NK-92 treated with Interleukin-12 subunit alpha and Interleukin-12 subunit beta, amount 100 ng/mL, for 24 hours (cell line): ENCODE results near the gene RPL3.
"Not testable (repeated sequence)": the region's sequence is repeated elsewhere in the genome, so short reads cannot be mapped to it uniquely, and the experiment has no call there.

ENCODE experiments used
- DNase-seq: peaks from one replicate; lab custom pipeline; 2025; lab: John Stamatoyannopoulos, UW

Gene RPL3

DNA sequence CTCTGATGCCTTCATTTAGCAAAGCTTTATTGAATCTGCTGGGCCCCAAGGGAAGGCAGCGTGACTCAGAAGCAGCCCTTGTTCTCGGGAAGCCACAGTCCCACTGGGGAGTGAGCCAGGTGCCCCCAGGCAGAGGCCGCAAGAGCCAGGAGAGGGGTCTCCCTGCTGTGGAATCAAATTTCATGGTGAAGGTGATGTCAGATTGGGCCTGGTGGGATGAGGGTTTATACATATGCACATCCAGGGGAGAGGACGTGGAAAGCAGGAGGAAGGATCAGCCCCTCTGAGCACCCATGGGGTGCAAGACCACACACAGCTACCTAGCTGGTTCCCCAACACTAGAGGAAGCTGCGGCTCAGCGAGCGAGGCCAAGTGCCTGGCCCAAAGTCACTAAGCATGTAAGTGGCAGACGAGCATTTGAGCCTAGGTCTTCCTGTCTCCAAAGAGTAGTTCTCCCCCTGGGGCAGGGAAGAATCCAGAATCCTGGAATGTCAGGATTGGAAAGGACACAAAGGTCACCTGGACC, 32.3 kb upstream of the RPL3 start:
- no peak for DNase-seq

DNA sequence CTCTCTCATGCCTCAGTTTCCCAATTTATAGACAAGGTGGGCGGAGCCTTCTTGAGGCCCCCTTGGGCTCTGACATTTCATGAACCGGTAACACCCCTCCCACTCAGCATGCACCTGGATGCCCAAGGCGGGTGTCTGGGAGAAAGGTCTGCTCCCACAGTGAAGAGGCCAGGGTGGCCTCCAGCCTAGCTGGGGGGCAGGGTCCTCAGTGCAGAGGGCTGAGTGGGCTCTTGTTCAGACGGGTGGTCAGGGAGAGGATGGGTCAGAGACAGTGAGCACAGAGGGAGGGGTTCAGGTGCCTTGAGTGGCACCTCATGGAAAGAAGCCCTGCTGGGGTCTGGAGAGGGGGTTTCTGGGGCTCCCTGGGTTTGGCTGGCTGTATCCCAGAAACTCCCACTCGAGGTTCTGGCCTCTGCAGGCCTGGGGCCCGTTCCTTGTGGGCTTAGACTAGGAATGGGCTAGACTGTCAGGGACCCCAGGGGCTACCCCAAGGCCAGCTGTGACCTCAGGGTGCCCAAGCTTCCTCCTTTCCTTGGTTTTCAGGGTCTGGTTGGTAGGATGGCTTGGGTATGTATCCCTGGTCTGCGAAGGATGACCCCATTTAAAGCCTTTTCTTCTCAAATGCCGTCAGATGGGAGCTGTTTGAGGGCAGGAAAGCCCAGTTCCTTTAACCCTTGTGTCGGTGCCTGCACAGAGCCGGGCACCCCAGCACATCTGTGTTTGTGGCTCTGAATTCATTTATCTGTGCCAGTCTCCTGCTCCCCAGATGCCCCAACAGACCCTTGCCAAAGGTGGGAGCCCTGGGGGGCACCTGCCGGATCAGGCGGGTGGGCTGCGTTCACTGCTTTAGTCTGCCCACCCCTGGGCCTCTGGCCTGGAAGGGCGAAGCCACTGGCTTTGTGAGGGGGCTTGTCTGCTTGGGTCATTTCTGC, 31.6 kb upstream of the RPL3 start:
- no peak for DNase-seq

DNA sequence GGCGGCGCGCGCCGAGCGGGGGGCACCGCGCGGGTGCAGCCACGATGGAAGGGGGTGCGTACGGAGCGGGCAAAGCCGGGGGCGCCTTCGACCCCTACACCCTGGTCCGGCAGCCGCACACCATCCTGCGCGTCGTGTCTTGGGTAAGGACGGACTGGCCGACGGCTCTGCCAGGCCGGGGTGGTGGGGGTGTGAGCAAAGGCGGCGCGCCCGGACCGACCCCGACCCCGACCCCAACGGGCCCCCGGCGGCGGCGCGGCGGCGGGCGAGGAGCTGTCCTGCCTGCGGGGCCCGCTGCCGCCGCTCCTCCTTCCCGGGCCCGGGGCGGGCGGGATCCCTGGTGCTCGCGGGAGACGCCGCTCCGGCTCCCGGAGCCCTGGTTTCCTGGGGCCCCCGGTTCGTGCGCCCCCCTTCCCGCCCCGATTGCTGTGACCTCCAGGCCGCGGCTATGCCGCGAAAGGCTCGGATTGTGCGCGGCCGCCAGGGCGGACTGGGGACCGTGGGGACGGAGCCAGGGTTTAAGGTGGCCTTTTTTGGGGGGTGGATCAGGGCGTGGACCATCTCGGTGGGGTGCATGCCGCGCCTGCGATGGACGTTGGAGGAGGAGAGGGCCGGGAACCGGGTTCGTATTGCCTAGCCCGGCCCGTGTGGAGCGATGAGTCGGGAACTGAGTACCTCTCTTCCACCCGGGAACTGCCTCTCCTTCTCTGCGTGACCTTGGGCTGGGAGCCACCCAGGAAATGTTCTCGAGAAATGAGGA, 30.7 kb upstream of the RPL3 start, which contains the start of gene SYNGR1:
SYNGR1 (plus strand) TSS at position 25 of the 760 bp plus-strand sequence; CDS start at position 45, 20 bp downstream.
- no peak for DNase-seq

DNA sequence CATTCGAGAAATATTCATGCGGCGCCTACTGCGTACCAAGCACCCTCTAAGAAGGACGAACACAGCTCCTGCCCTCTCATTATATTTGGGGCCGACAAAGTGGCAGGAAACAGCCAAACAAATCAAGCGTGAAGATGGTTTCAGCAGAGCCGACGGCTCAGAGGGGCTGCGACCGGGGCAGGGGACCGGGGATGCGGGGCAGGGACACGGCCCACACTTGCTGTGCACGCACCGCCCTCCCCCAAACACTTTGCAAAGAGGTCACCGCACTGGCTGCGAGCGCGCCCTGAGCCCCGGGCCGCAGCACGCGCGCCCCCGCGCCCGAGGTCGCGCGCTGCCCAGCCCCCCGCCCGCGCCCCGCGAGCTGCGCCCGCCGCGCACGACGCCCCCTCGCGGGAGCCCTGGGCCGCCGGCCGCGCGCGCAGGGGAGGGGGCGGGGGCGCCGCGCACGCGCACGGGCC, 30.1 kb upstream of the RPL3 start:
- no peak for DNase-seq

DNA sequence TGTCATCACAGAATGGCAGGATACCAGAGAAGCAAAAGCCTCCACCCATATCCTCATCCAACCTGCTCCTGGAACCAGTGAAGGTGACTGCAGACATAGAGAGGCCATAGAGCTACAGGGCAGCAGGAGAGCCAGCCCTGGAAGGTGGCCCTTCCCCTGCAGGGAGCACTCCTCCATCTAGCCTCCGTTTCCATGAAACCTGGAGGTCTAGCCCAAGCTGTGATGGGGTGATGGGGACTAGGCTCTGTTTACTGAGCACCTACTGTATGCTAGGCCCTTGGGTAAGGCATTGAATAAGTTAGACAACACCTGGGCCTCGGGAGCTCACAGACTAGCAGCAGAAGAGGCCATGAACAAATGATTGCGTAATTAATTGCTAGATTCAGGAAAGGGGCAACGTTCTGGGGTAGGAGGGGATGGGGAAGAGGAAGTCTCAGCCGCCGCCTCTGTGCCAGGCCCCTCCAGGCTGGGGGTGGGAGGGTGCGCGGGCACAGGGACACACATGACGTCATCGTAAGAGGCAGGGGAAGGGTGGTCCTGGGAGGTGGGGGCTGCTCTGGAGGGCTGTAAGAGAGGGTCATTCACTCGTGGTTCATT, 29.6 kb upstream of the RPL3 start:
- DNase-seq, result no peak

DNA sequence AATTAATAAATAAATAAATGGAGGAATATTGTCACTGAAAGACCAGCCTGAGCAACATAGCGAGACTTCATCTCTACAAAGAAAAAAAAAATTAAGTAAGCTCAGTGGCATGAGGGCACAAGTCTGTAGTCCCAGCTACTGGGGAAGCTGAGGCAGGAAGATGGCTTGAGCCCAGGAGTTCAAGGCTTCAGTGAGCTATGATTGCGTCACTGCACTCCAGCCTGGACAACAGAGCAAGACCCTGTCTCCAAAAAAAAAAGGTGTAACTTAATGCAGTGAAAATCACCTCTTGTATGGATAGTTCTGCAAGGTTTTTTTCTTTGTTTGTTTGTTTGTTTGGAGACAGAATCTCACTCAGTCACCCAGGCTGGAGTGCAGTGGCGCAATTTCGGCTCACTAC, 25.8 kb upstream of the RPL3 start:
- DNase-seq, result no peak

DNA sequence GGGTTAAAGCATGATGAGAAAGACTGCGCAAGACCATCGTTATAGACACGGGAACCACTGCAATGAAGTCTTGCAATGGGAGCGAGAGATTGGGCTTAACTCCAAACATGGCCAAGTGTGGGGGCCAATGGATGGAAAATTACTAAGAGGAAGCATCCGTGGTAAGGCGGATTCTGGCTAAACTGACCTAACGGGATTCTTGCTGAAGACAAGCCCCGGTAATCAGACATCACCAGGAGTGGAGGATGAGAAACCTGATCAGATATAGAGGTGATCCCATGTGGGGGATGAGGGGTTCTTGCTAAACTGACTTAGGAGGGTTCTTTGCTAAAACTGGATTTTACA, 24.6 kb upstream of the RPL3 start:
- DNase-seq, result no peak

DNA sequence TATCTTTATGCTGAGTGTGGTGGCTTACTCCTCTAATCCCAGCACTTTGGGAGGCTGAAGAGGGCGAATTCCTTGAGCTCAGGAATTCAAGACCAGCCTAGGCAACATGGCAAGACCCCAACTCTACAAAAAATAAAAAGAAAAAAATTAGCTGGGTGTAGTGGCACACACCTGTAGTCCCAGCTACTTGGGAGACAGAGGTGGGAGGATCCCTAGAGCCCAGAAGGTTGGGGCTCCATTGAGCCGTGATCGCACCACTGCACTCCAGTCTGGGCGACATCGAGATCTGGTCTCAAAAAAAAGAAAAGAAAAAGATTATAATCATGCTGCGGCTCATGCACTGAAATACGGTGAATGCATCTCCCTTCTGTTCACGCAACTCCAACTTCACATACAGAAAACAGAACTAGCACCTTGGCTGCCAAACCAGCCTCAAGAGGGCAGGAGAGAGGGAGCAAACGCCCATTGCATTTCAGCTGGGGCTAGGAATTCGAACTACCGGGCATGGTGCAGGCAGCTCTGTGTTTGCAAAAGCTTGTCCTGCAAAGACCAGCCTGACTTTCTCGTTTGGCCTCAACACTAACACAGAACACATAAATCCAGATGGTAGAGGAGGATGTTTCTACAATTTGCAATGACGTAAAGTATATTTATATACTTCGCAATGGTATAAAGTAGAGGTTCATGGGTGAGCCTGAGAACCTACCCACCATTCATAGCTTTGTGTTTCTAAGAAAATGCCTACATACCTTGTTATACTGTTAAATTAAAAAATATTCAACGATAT, 24.0 kb upstream of the RPL3 start:
- no peak for DNase-seq

DNA sequence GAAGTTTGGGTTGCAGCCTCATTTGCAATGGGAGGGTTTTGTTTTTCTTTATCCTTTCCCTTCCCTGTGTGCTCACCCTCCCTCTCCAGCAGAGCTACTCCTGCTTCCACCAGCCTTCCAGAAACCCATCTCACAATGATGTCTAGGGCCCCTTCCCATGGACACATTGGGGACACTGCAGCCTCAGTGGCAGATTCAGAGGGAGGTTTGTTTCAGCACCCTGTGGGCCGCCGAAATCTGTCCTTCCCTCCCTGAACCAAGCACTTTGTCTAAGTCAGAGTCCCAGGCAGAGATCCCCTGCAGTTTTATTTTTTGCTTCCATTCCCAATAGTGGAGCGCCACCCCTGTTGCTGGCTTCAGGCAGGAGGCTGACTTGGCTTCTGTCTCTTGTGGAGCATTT, 21.8 kb upstream of the RPL3 start:
- no peak for DNase-seq

DNA sequence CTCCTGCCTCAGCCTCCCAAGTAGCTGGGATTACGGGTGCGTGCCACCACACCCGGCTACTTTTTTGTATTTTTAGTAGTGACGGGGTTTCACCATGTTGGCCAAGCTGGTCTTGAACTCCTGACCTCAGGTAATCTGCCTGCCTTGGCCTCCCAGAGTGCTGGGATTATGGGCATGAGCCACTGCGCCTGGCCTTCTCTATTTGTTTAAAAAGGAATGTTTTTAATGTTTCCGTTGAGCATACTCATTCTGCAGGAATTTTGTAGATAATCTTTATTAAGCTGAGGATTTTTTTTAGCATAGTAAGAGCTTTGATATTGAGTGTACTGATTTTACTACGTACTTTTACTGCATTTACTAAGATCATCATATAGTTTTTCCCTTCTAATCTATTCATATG, 20.4 kb upstream of the RPL3 start:
- DNase-seq, result not testable (repeated sequence)

DNA sequence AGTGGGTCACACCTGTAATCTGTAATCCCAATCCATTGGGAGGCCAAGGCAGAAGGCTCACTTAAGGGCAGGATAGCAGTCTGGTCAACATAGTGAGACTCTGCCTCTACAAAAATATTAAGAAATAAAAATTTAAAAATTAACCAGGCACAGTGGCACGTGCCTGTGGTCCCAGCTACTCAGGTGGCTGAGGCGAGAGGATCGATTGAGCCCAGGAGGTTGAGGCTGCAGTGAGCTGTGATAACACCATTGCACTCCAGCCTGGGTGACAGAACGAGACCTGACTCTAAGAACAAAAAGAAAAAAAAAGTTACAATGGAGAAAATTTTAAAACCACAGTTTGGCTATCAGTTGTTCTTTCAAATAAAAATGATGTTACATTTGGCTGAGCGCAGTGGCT, 17.0 kb upstream of the RPL3 start:
- DNase-seq, result no peak

DNA sequence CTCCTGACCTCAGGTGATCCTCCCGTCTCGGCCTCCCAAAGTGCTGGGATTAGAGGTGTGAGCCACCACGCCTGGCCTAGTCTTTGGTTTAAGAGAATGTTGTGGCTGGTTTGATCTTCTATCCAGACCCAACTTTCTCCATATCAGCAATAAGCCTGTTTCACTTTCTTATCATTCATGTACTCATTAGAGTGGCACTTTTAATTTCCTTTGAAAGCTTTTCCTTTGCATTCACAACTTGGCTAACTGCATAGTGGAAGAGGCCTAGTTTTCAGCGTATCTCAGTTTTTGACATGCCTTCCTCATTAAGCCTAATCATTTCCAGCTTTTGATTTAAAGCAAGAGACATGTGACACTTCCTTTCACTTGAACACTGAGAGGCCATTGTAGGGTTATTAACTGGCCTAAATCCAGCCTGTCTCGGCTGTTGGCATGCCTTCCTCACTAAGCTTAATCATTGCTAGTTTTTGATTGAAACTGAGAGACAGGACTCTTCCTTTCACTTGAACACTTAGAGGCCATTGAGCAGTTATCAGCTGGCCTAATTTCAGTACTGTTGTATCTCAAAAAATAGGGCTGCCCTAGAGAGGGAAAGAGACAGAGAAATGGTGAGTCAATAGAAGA, 13.1 kb upstream of the RPL3 start:
- no peak for DNase-seq

DNA sequence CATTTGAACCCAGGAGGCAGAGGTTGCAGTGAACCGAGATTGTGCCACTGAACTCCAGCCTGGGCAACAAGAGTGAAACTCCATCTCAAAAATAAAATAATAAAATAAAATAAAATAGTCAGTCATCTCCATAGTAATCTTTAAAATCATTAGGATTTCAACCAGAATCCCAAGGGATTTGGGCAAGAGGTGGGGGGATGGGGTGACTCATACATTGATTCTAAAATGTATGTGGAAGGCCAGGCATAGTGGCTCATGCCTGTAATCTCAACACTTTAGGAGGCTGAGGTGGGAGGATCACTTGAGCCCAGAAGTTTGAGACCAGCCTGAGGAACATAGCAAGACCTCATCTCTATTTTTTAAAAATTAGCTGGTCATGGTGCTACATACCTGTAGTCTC, 11.1 kb upstream of the RPL3 start:
- DNase-seq, result not testable (repeated sequence)

DNA sequence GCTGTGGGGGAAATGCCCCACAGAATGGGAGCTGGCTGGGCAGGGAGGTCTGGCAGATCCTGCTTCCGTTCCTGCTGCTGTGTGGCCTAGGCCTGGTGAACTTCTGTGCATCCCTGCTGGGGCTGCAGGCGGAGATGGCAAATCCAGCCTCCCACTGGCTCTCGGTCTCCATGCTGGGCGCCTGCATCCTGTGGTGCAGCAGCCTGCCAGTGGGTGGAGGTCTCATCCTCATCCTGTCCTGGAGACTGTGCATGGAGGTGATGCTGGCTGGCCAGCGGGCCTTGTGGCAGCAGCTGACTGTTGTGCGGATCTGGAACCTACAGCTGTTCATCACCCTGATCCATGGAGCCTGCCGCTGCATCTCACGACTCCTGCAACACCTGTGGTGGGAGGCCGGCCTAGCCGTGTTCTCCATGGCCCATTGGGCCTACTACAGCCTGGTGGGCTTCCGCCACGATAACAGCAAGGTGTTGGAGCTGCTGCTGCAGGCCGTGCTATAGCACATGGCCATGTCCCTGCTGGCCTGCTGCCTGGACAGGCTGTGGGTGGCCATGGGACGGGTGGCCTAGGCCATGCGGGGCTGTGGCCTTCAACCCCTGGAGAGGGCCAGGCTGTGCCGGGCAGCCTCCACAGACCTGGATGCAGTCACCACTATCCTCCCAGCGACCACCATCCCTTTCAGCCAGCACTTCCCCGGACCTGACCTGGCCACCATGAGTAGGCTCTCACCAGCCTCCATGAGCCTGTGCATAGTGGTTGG, 8.8 kb upstream of the RPL3 start:
- no peak for DNase-seq

DNA sequence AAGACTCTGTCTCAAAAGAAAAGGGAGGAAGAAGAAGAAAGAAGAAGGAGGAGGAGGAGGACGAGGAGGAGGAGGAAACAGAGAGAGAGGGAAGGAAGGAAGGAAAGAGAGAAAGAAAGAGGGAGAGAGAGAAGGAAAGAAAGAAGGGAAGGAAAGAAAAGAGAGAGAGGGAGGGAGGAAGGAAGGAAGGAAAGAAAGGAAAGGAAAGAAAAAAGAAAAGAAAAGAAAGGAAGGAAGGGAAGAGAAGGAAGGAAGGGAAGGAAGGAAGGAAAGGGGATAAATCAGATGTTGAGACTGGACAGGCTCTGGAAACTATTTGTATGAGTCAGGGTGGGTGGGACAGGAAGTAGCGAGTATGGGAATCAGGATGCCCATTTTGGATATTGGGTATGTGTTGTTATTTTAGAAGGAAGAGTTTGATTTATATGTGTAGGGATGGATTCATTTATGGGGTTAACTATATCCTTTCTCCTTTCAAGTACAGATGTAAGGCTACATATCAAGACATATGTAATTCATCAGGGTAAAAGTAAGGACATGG, 6.0 kb upstream of the RPL3 start:
- no peak for DNase-seq

DNA sequence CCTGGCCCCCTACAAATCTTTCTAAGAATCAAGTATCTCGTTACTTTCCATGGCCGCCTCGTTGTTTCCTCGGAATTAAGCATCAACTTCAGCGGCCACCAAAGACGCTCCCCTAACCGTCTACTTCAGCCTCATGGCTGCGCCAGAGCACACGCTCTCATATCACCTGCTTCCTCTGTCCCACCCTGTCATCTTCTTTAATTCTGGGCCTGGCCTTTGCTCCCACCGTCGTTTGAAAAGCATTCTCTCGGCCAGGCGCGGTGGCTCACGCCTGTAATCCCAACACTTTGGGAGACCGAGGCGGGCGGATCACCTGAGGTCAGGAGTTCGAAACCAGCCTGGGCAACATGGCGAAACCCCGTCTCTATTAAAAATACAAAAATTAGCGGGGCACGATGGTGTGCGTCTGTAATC, 1.2 kb upstream of the RPL3 start:
- not testable (repeated sequence) for DNase-seq

DNA sequence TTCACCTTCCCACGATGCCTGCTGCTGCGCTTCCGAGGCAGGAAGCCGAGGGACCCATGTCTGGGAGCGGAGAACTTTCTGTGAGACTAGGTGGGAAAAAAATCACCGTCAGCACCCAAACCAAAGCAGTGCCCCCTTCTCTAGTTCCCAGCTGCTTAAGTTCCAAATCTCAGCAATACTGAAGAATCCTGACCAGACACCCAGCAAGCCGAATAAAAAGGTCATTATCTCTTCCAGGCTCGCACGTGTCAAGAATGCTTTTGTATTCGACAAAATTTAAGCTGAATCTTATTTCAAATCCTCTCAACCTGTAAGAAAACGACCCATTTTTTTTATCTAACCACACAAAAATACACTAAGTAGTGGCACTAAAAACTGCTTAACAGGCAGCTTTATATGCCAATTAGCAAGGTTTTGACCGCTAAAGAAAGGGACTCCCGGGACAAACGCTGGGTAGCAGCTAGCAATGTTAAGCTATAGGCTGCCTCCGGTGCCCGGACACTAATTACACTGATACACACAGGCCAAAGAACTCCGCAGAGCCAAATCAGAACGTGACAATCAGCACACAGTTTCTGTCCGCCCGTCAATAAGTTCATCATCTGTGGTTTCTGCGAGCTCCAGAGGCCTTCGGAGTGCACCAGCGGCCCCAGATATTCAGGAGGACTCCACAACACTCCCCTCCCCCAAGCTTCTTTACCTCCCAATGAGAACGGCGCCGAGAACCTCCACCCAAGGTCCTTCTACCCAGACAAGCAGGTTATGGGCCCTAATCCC, 728 bp downstream of the RPL3 start:
- DNase-seq, result no peak

DNA sequence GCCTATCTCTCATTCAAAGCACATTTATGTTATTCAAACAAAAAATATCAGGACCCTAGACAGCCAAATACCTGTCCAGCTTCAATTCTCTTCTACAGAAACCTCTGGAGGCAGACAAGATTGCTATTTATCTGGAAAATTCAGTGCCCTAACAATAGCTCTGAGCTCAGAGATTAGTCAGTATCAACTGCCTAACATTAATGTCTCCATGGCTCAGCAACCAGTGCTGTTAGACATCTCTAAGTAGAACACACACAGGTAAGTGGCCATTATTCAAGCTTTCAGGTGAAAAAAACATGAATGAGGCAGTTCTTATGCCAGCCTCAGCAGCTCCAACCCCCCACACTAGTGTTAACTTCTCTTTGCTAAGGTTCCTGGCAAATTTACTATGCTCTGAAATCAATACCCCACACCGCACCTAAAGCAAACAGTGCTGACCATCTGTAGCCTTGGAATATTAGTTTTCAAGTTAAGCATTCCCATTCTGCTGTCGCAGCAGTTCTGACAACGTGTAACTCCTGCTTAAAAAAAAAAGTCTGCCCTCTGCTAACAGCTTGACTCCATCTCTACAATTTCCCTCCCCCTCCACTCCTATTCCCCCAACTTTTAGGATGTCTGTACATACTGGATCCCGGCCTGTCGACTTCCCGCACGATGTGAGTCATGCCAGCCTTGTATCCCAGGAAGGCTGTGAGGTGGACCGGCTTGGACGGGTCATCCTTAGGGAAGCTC, 1.5 kb downstream of the RPL3 start:
- no peak for DNase-seq
